B cell (primary cell): ENCODE results near the gene CLEC1A.

ENCODE experiments used
- CTCF ChIP-seq: fragments of 200-600 bp; IDR thresholded peaks from one replicate; pipeline ENCODE4 v1.8.0; 2022; ENCODE audit warnings: antibody characterized with exemption, mild to moderate bottlenecking
- EZH2 ChIP-seq: IDR thresholded peaks from 2 replicates; pipeline ENCODE4 v1.6.1; 2012; ENCODE audit warnings: borderline replicate concordance, low read depth, mild to moderate bottlenecking, moderate library complexity, low read length; ENCODE audit not compliant: insufficient read depth, poor library complexity, severe bottlenecking

GRCh38 chr12:10067264-10067663, 31.5 kb downstream of the CLEC1A start:
- TF ChIP-seq CTCF (no peak), EZH2 (no peak)
